GM10248 (cell line): ENCODE data around the gene IL24.

Source experiments
- CTCF ChIA-PET: fragments of 300-600 bp; sonication (Branson Sonifier 250); formaldehyde crosslinking; extraction: SDS; loops from one replicate; lab custom pipeline; 2021; ENCODE audit warnings: antibody characterized with exemption; lab: Yijun Ruan, JAX
- POLR2A ChIA-PET: fragments of 350-650 bp; sonication (Branson Sonifier 250); formaldehyde crosslinking; extraction: SDS; loops from one replicate; lab custom pipeline; 2020; ENCODE audit warnings: antibody characterized with exemption; lab: Yijun Ruan, JAX
- DNase-seq: peaks from one replicate; pipeline ENCODE4 v3.0.0; 2012; ENCODE audit errors: extremely low spot score
- CTCF ChIP-seq: IDR thresholded peaks from 2 replicates; pipeline ENCODE4 v1.5.1; 2012; ENCODE audit warnings: mild to moderate bottlenecking, low read depth; ENCODE audit errors: extremely low read depth, missing control alignments, control extremely low read depth

Gene IL24

DNA sequence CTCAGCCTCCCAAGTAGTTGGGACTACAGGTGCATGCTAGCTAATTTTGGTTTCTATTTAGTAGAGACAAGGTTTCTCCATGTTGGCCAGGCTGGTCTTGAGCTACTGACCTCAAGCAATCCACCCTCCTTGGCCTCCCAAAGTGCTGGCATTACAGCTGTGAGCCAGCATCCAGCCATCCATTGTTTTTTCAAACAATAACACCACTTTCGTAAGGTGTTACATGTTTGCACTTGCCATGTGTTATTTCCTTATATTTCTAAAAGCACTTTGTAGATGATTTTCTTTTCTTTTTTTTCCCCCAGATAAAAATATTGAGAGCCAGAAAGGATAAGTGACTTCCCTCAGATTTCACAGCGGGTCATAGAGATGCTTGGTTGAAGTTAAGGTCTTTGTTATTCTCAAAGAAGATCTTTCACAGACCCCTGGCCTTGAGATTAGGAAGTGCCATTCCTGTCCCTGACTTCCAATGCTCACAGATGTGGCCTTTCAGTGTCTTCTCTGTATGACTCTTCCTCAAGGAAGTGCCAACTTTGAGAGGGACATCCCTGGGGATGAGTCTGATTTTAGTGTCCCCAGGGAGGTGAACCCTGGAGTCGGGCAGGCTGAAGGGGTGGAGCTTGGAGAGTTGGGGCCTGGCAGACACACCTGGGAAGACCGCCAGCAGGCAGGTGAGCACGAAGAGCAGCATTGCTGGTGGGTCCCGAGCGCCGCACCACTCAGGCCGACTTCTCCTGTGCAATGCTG lies 42.8 kb downstream of the IL24 start:
- CTCF ChIA-PET, result interaction anchor here (0.8 to 25.0 kb wide), 7 partner anchors 3 to 41 kb away, joined by 3 to 416 read pairs (median 14); partner anchors contain the start of gene PIGR
- no peak for TF ChIP-seq CTCF
- DNase-seq, result no peak
- POLR2A ChIA-PET, result no interaction called here

- POLR2A ChIA-PET, result no interaction called here
- CTCF ChIA-PET, result interaction anchor here (0.8 to 25.0 kb wide), 7 partner anchors 4 to 41 kb away, joined by 3 to 416 read pairs (median 14); partner anchors contain the start of gene PIGR
- TF ChIP-seq CTCF, result no peak
- no peak for DNase-seq
These were observed 43.3 kb downstream of the IL24 start for GRCh38 chr1:206940588-206940936.

- DNase-seq, result no peak
These were observed 44.6 kb downstream of the IL24 start for GRCh38 chr1:206941766-206942418.

DNA sequence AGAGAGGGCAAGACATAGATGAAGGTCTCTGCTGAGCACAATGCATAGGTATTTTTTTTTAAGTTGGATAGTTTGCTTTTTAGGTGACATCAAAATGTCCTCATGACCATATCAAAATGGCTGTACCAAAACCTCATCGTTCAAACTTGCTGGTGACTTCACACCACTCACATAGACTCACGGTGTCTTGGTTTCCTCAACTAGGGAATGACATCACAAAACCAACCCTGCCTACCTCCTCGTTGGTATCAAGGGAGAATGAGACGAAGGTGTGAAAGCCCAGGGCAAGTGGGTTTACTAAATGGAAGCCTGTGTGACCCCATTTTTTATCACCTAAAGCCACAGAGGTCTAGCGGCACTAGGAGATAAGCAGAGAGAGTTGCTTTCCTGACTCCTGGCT lies 47.5 kb downstream of the IL24 start:
- TF ChIP-seq CTCF, result no peak
- no peak for DNase-seq
- CTCF ChIA-PET, result interaction anchor here (1.3 to 25.0 kb wide), 3 partner anchors 8 to 36 kb away, joined by 3 to 416 read pairs (median 357); no protein-coding TSS in a partner anchor

More at GRCh38 chr1:206941766-206942418, 44.6 kb downstream of the IL24 start:
- no peak for TF ChIP-seq CTCF
- CTCF ChIA-PET, result interaction anchor here (1.2 to 25.0 kb wide), 9 partner anchors 5 to 77 kb away, joined by 4 to 416 read pairs (median 14); partner anchors contain the start of genes IL20 and PIGR
- POLR2A ChIA-PET, result no interaction called here

GRCh38 chr1:206945779-206946178 lies 48.5 kb downstream of the IL24 start:
- CTCF ChIA-PET, result interaction anchor here (1.2 to 25.0 kb wide), 6 partner anchors 9 to 81 kb away, joined by 3 to 416 read pairs (median 6); partner anchors contain the start of gene IL20

More for the DNA sequence above, 47.5 kb downstream of the IL24 start:
- POLR2A ChIA-PET, result no interaction called here

DNA sequence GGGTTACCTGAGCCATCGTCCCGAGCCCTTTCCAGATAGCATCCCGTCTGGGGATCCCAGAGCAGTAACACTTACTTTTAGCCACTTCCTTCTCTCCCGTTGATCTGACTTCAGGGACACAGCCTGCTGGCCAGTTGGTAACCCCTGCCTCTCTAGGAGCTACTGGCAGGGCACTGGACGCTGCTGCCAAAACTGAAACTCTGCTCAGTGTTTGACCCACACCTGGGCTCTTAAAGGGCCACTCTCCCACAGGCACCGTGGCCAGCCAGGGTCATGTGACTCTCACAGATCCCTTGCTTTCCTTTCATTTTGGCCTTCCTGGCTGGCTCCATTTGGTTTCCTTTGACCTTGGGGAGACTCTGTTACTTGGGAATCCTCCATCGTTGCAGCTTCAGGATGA lies 49.0 kb downstream of the IL24 start, which contains the start of gene PIGR:
TSS of gene PIGR (minus strand) at position 206 of the 400 bp plus-strand sequence. CDS start 5,935 bp downstream, outside the sequence.
- TF ChIP-seq CTCF, result no peak
- POLR2A ChIA-PET, result no interaction called here
- CTCF ChIA-PET, result interaction anchor here (1.2 to 25.0 kb wide), 6 partner anchors 10 to 81 kb away, joined by 3 to 416 read pairs (median 10); partner anchors contain the start of gene IL20
- no peak for DNase-seq

More at GRCh38 chr1:206945779-206946178, 48.5 kb downstream of the IL24 start:
- POLR2A ChIA-PET, result no interaction called here
- DNase-seq, result no peak
- no peak for TF ChIP-seq CTCF
